Measurements from ENCODE around the gene MYEOV.

Gene MYEOV

GRCh38 chr11:69293087-69293486 lies 868 bp upstream of the MYEOV start:
- TF ChIP-seq CTCF (IDR thresholded peaks at IDR 0.05; ENCODE audit: low read depth, low read length, missing control alignments), result no peak
- H3K4me3 ChIP-seq (ENCODE audit: low read depth, low read length), result no peak overlapping the region
- DNase-seq (ENCODE audit: low read depth), result no peak

GRCh38 chr11:69294571-69295078 lies 670 bp downstream of the MYEOV start:
- H3K4me3 ChIP-seq (ENCODE audit: low read depth, low read length), result peak overlapping the region; percentile 35
- DNase-seq (ENCODE audit: low read depth), result no peak
- TF ChIP-seq CTCF (IDR thresholded peaks at IDR 0.05; ENCODE audit: low read depth, low read length, missing control alignments), result no peak

GRCh38 chr11:69295079-69295994 lies 1.4 kb downstream of the MYEOV start:
- H3K4me3 ChIP-seq (ENCODE audit: low read depth, low read length), result peak overlapping the region; percentile 35
- TF ChIP-seq CTCF (IDR thresholded peaks at IDR 0.05; ENCODE audit: low read depth, low read length, missing control alignments), result no peak
- DNase-seq (ENCODE audit: low read depth), result no peak

GRCh38 chr11:69295995-69296889 lies 2.3 kb downstream of the MYEOV start:
- no peak for DNase-seq (ENCODE audit: low read depth)
- TF ChIP-seq CTCF (IDR thresholded peaks at IDR 0.05; ENCODE audit: low read depth, low read length, missing control alignments), result no peak
- no peak overlapping the region; the same call in 1 of the 2 replicates for H3K4me3 ChIP-seq (ENCODE audit: low read depth, low read length)

GRCh38 chr11:69296890-69297786 lies 3.2 kb downstream of the MYEOV start:
- H3K4me3 ChIP-seq (ENCODE audit: low read depth, low read length), result peak overlapping the region; percentile 40
- no peak for TF ChIP-seq CTCF (IDR thresholded peaks at IDR 0.05; ENCODE audit: low read depth, low read length, missing control alignments)
- DNase-seq (ENCODE audit: low read depth), result peak; percentile 88

- DNase-seq (ENCODE audit: low read depth), result peak; percentile 38
- peak overlapping the region; percentile 40 for H3K4me3 ChIP-seq (ENCODE audit: low read depth, low read length)
- no peak for TF ChIP-seq CTCF (IDR thresholded peaks at IDR 0.05; ENCODE audit: low read depth, low read length, missing control alignments)
These were observed 3.9 kb downstream of the MYEOV start for GRCh38 chr11:69297787-69298266.
